DOHH2 (cell line): ENCODE measurements around the gene GNL3.
A peak's percentile ranks its signal among the peaks of the same experiment; 100 is the strongest.

Source experiments
- H3F3A ChIP-seq: fragments of 200-600 bp; sonication (generic), shearing (Covaris generic); 2 replicates; pipeline ENCODE4 v1.6.0; 2016; ENCODE audit warnings: antibody characterized with exemption, mild to moderate bottlenecking; ENCODE audit not compliant: control insufficient read depth, insufficient read depth
- H3K27ac ChIP-seq: fragments of 200-600 bp; sonication (generic); 2 replicates; pipeline ENCODE4 v1.5.1; 2014; ENCODE audit warnings: low read depth, mild to moderate bottlenecking, low read length, moderate library complexity
- H3K27me3 ChIP-seq: fragments of 200-600 bp; sonication (generic); 2 replicates; pipeline ENCODE4 v1.6.1; 2014; ENCODE audit warnings: mild to moderate bottlenecking, low read length, mixed read lengths; ENCODE audit not compliant: control insufficient read depth
- H3K36me3 ChIP-seq: fragments of 200-600 bp; sonication (generic); 2 replicates; pipeline ENCODE4 v1.6.1; 2014; ENCODE audit warnings: mild to moderate bottlenecking, low read length, moderate library complexity, mixed read lengths; ENCODE audit not compliant: control insufficient read depth
- H3K4me1 ChIP-seq: fragments of 200-600 bp; sonication (generic); 2 replicates; pipeline ENCODE4 v1.6.1; 2014; ENCODE audit warnings: mild to moderate bottlenecking, low read length, mixed read lengths; ENCODE audit not compliant: control insufficient read depth
- H3K4me2 ChIP-seq: fragments of 200-600 bp; sonication (generic); 2 replicates; pipeline ENCODE4 v1.6.0; 2014; ENCODE audit warnings: mild to moderate bottlenecking, low read length, moderate library complexity
- H3K4me3 ChIP-seq: fragments of 200-600 bp; sonication (generic); 2 replicates; pipeline ENCODE4 v1.5.1; 2014; ENCODE audit warnings: mild to moderate bottlenecking, low read length, mixed read lengths
- H3K79me2 ChIP-seq: fragments of 200-600 bp; sonication (generic); 2 replicates; pipeline ENCODE4 v1.6.1; 2014; ENCODE audit warnings: mild to moderate bottlenecking, low read length, mixed read lengths; ENCODE audit not compliant: control insufficient read depth
- H3K9me2 ChIP-seq: fragments of 200-600 bp; sonication (generic); replicated peaks from 2 replicates; pipeline ENCODE4 v1.6.1; 2014; ENCODE audit warnings: mild to moderate bottlenecking, low read length, mixed read lengths; ENCODE audit not compliant: control insufficient read depth
- H3K9me3 ChIP-seq: fragments of 200-600 bp; sonication (generic); 2 replicates; pipeline ENCODE4 v1.6.1; 2014; ENCODE audit warnings: antibody characterized with exemption, low read length, mixed read lengths; ENCODE audit not compliant: control insufficient read depth, insufficient read depth
- H4K20me1 ChIP-seq: fragments of 200-600 bp; sonication (generic); 2 replicates; pipeline ENCODE4 v1.6.0; 2014; ENCODE audit warnings: low read depth, mild to moderate bottlenecking, antibody characterized with exemption, low read length, moderate library complexity; ENCODE audit not compliant: control insufficient read depth, insufficient read depth
- EZH2phosphoT487 ChIP-seq: fragments of 200-600 bp; sonication (generic); IDR thresholded peaks from 2 replicates; pipeline ENCODE4 v1.6.1; 2017; ENCODE audit warnings: borderline replicate concordance, mild to moderate bottlenecking, antibody characterized with exemption, low read length, moderate library complexity, mixed read lengths
- TF ChIP-seq, protein P1 (sequence below): fragments of 200-600 bp; sonication (generic); IDR thresholded peaks from one replicate; pipeline ENCODE4 v1.5.1; 2014; ENCODE audit warnings: antibody characterized with exemption, mild to moderate bottlenecking, low read depth, low read length; ENCODE audit not compliant: poor library complexity, severe bottlenecking

The GNL3 gene

DNA sequence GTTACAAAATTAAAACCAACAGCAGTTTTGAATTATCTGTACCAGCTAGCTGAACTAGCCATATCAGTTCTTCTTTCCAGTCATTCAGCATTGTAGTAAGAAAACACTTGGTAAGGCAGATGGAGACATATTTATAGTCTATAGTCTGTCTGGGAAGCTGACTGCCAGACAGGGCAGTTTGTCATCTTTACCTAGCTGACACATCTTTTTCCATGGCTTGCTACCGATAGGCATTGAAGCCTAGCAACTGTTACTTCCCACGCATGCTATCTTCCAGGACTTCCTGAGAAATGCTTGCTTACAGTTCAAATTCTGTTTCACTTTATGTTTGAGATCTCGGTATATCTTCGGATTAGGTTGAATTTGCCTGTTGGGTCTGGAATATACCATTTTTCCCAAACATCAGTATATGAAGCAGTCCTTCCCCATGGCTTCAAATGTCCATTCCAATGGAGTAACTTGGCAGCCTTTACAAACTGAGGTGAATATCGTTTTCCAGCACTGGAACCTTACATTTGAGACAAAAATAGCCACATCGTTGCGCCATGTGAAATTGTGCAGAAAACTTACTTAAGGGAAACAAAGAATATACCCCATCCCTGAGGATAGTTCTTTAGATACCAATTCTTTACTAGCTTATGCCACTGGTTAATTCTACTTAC, 8.8 kb downstream of the GNL3 start:
- Histone ChIP-seq H3K9me3 (no peaks in the 10 kb centered on the region), H3K4me1 (peaks cover 22% of the 10 kb centered on the region), H3K36me3 (peaks cover 86% of the 10 kb centered on the region), H3F3A (peaks cover 83% of the 10 kb centered on the region), H3K79me2 (peaks cover 16% of the 10 kb centered on the region), H3K27ac (no peak overlapping the region), H4K20me1 (peaks cover 6% of the 10 kb centered on the region; the same call in 1 of the 2 replicates), H3K9me2 (no peaks in the 10 kb centered on the region), H3K27me3 (no peaks in the 10 kb centered on the region), H3K4me3 (no peak overlapping the region), H3K4me2 (no peak overlapping the region)
- TF ChIP-seq, protein P1, sequence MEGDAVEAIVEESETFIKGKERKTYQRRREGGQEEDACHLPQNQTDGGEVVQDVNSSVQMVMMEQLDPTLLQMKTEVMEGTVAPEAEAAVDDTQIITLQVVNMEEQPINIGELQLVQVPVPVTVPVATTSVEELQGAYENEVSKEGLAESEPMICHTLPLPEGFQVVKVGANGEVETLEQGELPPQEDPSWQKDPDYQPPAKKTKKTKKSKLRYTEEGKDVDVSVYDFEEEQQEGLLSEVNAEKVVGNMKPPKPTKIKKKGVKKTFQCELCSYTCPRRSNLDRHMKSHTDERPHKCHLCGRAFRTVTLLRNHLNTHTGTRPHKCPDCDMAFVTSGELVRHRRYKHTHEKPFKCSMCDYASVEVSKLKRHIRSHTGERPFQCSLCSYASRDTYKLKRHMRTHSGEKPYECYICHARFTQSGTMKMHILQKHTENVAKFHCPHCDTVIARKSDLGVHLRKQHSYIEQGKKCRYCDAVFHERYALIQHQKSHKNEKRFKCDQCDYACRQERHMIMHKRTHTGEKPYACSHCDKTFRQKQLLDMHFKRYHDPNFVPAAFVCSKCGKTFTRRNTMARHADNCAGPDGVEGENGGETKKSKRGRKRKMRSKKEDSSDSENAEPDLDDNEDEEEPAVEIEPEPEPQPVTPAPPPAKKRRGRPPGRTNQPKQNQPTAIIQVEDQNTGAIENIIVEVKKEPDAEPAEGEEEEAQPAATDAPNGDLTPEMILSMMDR: no peak
- no peak for TF ChIP-seq EZH2phosphoT487

DNA sequence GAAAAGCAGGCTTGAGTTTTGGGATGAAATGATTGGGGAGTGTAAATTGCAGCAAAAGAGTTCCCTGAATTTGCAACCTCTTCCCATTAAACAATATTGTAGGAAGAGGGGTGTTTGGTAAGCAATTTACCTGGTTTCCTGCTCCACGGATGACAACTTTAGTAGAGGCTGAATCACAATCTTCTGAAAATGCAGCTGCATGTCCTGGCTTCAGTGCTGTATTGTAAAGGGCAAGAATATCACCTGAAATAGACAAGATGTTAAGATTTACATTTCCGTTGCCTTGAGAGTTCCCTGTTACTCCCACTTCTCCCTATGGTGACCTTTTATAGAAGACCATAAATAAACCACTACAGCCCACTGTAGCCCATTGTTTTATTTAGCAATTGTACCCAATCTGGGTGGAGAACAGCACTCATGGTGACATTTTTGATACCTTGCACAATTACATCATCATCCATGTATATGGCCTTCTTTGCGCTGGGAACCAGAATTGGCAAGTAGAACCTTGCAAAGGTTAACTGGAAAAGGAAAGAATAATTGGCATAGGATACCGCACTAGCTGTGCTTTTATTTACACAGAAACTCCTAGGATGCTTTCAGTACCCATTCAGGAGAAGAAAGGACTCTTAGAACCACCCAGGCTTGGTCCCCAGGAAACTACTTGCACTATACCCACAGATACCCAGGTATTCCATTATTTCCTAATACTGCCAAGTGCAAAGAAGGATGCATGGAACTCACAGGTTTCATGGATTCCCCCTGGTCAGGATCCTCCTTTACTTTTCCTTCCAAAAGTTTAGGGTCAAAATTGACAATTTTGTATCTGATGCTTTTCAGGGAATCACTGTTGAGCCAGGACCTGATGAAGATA, 10.2 kb downstream of the GNL3 start:
- TF ChIP-seq, protein P1: no peak
- TF ChIP-seq EZH2phosphoT487: no peak
- H3K9me2 ChIP-seq: no peaks in the 10 kb centered on the region
- H3K79me2 ChIP-seq: peaks cover 9% of the 10 kb centered on the region
- H3K9me3 ChIP-seq: no peaks in the 10 kb centered on the region
- H3K4me1 ChIP-seq: peaks cover 22% of the 10 kb centered on the region
- peaks cover 78% of the 10 kb centered on the region for H3K36me3 ChIP-seq
- no peaks in the 10 kb centered on the region for H3K27me3 ChIP-seq
- H3K4me2 ChIP-seq: no peak overlapping the region
- H4K20me1 ChIP-seq: peaks cover 6% of the 10 kb centered on the region; the same call in 1 of the 2 replicates
- peaks cover 85% of the 10 kb centered on the region for H3F3A ChIP-seq
- H3K27ac ChIP-seq: peak overlapping the region; percentile 47; the same call in 1 of the 2 replicates
- no peak overlapping the region for H3K4me3 ChIP-seq

DNA sequence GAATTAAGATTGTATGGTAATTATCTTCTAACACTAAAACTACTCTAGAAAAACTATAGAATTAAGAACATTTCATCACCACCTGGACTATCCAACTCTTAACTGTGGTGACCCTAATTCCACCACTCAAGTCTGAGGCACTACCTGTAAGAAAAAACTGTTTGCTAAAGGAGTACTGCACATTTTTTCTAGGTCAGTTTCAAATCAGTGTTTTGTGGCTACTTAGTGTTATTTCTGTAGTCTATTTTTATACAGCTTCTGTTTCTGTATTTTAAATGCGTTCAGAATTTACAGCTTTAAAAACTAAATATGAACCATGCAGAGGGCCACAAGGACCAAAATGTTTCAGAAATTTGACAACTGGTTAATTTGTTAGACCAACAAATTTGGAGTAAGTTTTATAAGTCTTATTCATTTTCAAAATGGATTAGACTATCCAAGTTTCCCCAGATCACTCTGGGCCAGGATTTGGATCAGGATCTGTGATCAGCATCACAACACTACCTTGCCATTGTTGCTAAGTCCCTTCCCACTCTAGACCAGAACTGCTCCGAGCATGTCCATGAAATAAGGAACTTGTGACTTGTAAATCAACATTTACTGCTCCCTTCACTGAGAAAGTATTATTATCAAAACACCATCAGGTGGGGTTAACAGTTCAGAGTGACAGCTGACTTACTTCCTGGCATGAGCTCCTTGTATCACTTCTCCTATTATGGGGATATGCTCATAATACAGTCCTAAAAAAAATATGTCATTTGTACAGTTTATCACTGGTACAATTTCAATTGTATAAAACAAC, 11.2 kb downstream of the GNL3 start:
- peaks cover 68% of the 10 kb centered on the region for H3K36me3 ChIP-seq

More for the DNA sequence above, 11.2 kb downstream of the GNL3 start:
- H3F3A ChIP-seq: peaks cover 76% of the 10 kb centered on the region
- H3K27me3 ChIP-seq: no peaks in the 10 kb centered on the region
- H3K4me1 ChIP-seq: peaks cover 22% of the 10 kb centered on the region
- H3K9me2 ChIP-seq: no peaks in the 10 kb centered on the region
- TF ChIP-seq, protein P1: no peak
- TF ChIP-seq EZH2phosphoT487: no peak
- H3K4me3 ChIP-seq: no peak overlapping the region
- peaks cover 6% of the 10 kb centered on the region; the same call in 1 of the 2 replicates for H4K20me1 ChIP-seq
- H3K4me2 ChIP-seq: no peak overlapping the region
- no peaks in the 10 kb centered on the region for H3K9me3 ChIP-seq
- H3K79me2 ChIP-seq: peaks cover 8% of the 10 kb centered on the region
- peak overlapping the region; percentile 47 for H3K27ac ChIP-seq
